Measurements from ENCODE around the gene CELF4. TPM values are rescaled to one million over a fixed set of nuclear protein-coding genes. Genes with fewer than 3 reads are reported as not detected.

CELF4 gene
- total and polyA plus RNA-seq, 2 of the 4 experiments (the other 2 are of a cell fraction): not detected

DNA sequence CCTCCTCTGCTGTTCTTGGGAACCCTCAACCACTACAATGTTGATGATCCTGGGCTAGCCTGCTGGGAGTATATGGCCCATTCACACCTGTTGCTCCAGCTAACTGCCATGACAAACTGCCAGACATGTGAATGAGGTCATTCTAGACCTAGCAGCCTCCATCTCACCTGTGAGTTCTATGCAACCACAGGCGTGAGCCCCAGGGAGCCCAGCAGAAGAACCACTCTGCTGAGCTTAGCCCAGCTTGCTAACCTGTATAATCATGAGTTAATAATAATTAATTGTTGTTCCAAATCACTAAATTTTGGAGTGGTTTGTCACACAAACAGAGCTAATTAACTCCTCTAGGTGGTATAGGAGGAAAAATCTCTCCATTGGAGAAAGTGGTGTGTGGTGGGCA is 24.7 kb upstream of the CELF4 start:
- WGBS, 2 experiments (ENCODE audit: extremely low coverage in 2 of 2, insufficient read length in 1 of 2): no CpG with 5 or more reads among the region's 1 CpG
- ChIA-PET POLR2A (ENCODE audit: unreplicated experiment) (no interaction called here), CTCF (no interaction called here)
- no peaks in the 10 kb centered on the region for H4K20me1 ChIP-seq (ENCODE audit: insufficient read depth, low read length)
- no peak overlapping the region for H3K4me3 ChIP-seq (ENCODE audit: insufficient read depth, low read depth, low read length)
- no peak overlapping the region for H3K18ac ChIP-seq (ENCODE audit: low read depth, low read length)
- no peaks in the 10 kb centered on the region for H3K27me3 ChIP-seq (ENCODE audit: control insufficient read depth, insufficient read depth, low read length)
- no peaks in the 10 kb centered on the region for H3K4me1 ChIP-seq (ENCODE audit: control insufficient read depth, insufficient read depth, low read length)
- H2AK9ac ChIP-seq (replicated peaks; ENCODE audit: low read depth, low read length, poor library complexity): no peak overlapping the region
- no peak for ATAC-seq (ENCODE audit: low read depth)
- no peaks in the 10 kb centered on the region for H3K36me3 ChIP-seq (ENCODE audit: control insufficient read depth, insufficient read depth, low read length)
- DNase-seq: no peak
- no peak overlapping the region for H2BK120ac ChIP-seq (ENCODE audit: low read depth, low read length)
- intact Hi-C loops (cut with micrococcal nuclease): no loop called here
- H3K4ac ChIP-seq (ENCODE audit: low read depth, low read length): no peak overlapping the region
- no peak overlapping the region for H3K14ac ChIP-seq (replicated peaks; ENCODE audit: low read depth, low read length)
- dilution Hi-C loops (cut with HindIII; ENCODE audit: low sequenced_read_pairs, unreplicated experiment): no loop called here
- no peak overlapping the region for H3K27ac ChIP-seq (ENCODE audit: insufficient read depth, low read length)
- H3K79me1 ChIP-seq (ENCODE audit: low read depth in 1 of 2, low read length in 2 of 2): no peaks in the 10 kb centered on the region
- no peak overlapping the region for H3K4me2 ChIP-seq (ENCODE audit: low read depth, low read length)
- in situ Hi-C loops (cut with MboI; ENCODE audit: low sequenced_read_pairs): no loop called here
- no peak overlapping the region for H2AFZ ChIP-seq (replicated peaks; ENCODE audit: low read length, poor library complexity)
- no peak overlapping the region for H2BK15ac ChIP-seq (ENCODE audit: low read depth, low read length)
- no peak overlapping the region for H3K9ac ChIP-seq (ENCODE audit: low read depth, low read length)
- TF ChIP-seq CEBPB (IDR thresholded peaks at IDR 0.05; ENCODE audit: low read depth, low read length) (no peak), RCOR1 (IDR thresholded peaks at IDR 0.05; ENCODE audit: insufficient replicate concordance, low read length) (no peak), BHLHE40 (IDR thresholded peaks at IDR 0.05; ENCODE audit: low read depth, low read length) (no peak), MAFK (IDR thresholded peaks at IDR 0.05; ENCODE audit: low read depth, low read length) (no peak), RFX5 (IDR thresholded peaks at IDR 0.05; ENCODE audit: low read depth, low read length) (no peak), MAZ (IDR thresholded peaks at IDR 0.05; ENCODE audit: borderline replicate concordance, low read depth, low read length) (no peak), FOS (IDR thresholded peaks at IDR 0.05; ENCODE audit: low read depth, low read length) (no peak), CHD1 (IDR thresholded peaks at IDR 0.05; ENCODE audit: low read depth, low read length) (no peak), NFE2L2 (IDR thresholded peaks at IDR 0.05; ENCODE audit: low read depth, low read length) (no peak), POLR2A (IDR thresholded peaks at IDR 0.05; ENCODE audit: low read depth, low read length) (no peak), MXI1 (IDR thresholded peaks at IDR 0.05; ENCODE audit: borderline replicate concordance, low read depth, low read length) (no peak)
- TF ChIP-seq, protein P1, sequence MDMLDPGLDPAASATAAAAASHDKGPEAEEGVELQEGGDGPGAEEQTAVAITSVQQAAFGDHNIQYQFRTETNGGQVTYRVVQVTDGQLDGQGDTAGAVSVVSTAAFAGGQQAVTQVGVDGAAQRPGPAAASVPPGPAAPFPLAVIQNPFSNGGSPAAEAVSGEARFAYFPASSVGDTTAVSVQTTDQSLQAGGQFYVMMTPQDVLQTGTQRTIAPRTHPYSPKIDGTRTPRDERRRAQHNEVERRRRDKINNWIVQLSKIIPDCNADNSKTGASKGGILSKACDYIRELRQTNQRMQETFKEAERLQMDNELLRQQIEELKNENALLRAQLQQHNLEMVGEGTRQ (IDR thresholded peaks at IDR 0.05; ENCODE audit: low read depth, low read length): no peak
- TF ChIP-seq, protein P2, sequence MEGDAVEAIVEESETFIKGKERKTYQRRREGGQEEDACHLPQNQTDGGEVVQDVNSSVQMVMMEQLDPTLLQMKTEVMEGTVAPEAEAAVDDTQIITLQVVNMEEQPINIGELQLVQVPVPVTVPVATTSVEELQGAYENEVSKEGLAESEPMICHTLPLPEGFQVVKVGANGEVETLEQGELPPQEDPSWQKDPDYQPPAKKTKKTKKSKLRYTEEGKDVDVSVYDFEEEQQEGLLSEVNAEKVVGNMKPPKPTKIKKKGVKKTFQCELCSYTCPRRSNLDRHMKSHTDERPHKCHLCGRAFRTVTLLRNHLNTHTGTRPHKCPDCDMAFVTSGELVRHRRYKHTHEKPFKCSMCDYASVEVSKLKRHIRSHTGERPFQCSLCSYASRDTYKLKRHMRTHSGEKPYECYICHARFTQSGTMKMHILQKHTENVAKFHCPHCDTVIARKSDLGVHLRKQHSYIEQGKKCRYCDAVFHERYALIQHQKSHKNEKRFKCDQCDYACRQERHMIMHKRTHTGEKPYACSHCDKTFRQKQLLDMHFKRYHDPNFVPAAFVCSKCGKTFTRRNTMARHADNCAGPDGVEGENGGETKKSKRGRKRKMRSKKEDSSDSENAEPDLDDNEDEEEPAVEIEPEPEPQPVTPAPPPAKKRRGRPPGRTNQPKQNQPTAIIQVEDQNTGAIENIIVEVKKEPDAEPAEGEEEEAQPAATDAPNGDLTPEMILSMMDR (conservative IDR thresholded peaks at IDR 0.05; ENCODE audit: low read depth, low read length): no peak
- no TSS peak for BruUV-seq (replicated peaks)
- H2BK20ac ChIP-seq (ENCODE audit: low read depth, low read length): no peak overlapping the region
- H3K56ac ChIP-seq (ENCODE audit: extremely low read depth, insufficient read depth, low read length): no peak overlapping the region
- no peak overlapping the region for H4K5ac ChIP-seq (ENCODE audit: low read depth, low read length)
- no peak overlapping the region for H4K8ac ChIP-seq (ENCODE audit: low read depth in 2 of 2, low read length in 2 of 2)
- no peak overlapping the region for H4K91ac ChIP-seq (ENCODE audit: insufficient read depth, low read depth, low read length)
- no peak overlapping the region for H3K23ac ChIP-seq (ENCODE audit: low read depth, low read length)
- no peak overlapping the region for H2BK5ac ChIP-seq (ENCODE audit: low read depth, low read length, poor library complexity, severe bottlenecking)
- no peaks in the 10 kb centered on the region for H3K9me1 ChIP-seq (ENCODE audit: insufficient read depth, low read length)
- H2AK5ac ChIP-seq (ENCODE audit: low read depth, low read length): no peak overlapping the region
- H3K9me3 ChIP-seq (ENCODE audit: control insufficient read depth, insufficient read depth, low read length): no peaks in the 10 kb centered on the region
